DOHH2 (cell line): ENCODE results near the gene PIK3CB.

ENCODE experiments used
- H3F3A ChIP-seq: fragments of 200-600 bp; sonication (generic), shearing (Covaris generic); 2 replicates; pipeline ENCODE4 v1.6.0; 2016; ENCODE audit warnings: antibody characterized with exemption, mild to moderate bottlenecking; ENCODE audit not compliant: control insufficient read depth, insufficient read depth
- H3K27ac ChIP-seq: fragments of 200-600 bp; sonication (generic); 2 replicates; pipeline ENCODE4 v1.5.1; 2014; ENCODE audit warnings: low read depth, mild to moderate bottlenecking, low read length, moderate library complexity
- H3K27me3 ChIP-seq: fragments of 200-600 bp; sonication (generic); 2 replicates; pipeline ENCODE4 v1.6.1; 2014; ENCODE audit warnings: mild to moderate bottlenecking, low read length, mixed read lengths; ENCODE audit not compliant: control insufficient read depth
- H3K36me3 ChIP-seq: fragments of 200-600 bp; sonication (generic); 2 replicates; pipeline ENCODE4 v1.6.1; 2014; ENCODE audit warnings: mild to moderate bottlenecking, low read length, moderate library complexity, mixed read lengths; ENCODE audit not compliant: control insufficient read depth
- H3K4me1 ChIP-seq: fragments of 200-600 bp; sonication (generic); 2 replicates; pipeline ENCODE4 v1.6.1; 2014; ENCODE audit warnings: mild to moderate bottlenecking, low read length, mixed read lengths; ENCODE audit not compliant: control insufficient read depth
- H3K4me2 ChIP-seq: fragments of 200-600 bp; sonication (generic); 2 replicates; pipeline ENCODE4 v1.6.0; 2014; ENCODE audit warnings: mild to moderate bottlenecking, low read length, moderate library complexity
- H3K4me3 ChIP-seq: fragments of 200-600 bp; sonication (generic); 2 replicates; pipeline ENCODE4 v1.5.1; 2014; ENCODE audit warnings: mild to moderate bottlenecking, low read length, mixed read lengths
- H3K79me2 ChIP-seq: fragments of 200-600 bp; sonication (generic); 2 replicates; pipeline ENCODE4 v1.6.1; 2014; ENCODE audit warnings: mild to moderate bottlenecking, low read length, mixed read lengths; ENCODE audit not compliant: control insufficient read depth
- H3K9me2 ChIP-seq: fragments of 200-600 bp; sonication (generic); replicated peaks from 2 replicates; pipeline ENCODE4 v1.6.1; 2014; ENCODE audit warnings: mild to moderate bottlenecking, low read length, mixed read lengths; ENCODE audit not compliant: control insufficient read depth
- H3K9me3 ChIP-seq: fragments of 200-600 bp; sonication (generic); 2 replicates; pipeline ENCODE4 v1.6.1; 2014; ENCODE audit warnings: antibody characterized with exemption, low read length, mixed read lengths; ENCODE audit not compliant: control insufficient read depth, insufficient read depth
- H4K20me1 ChIP-seq: fragments of 200-600 bp; sonication (generic); 2 replicates; pipeline ENCODE4 v1.6.0; 2014; ENCODE audit warnings: low read depth, mild to moderate bottlenecking, antibody characterized with exemption, low read length, moderate library complexity; ENCODE audit not compliant: control insufficient read depth, insufficient read depth
- CTCF ChIP-seq: fragments of 200-600 bp; sonication (generic); IDR thresholded peaks from one replicate; pipeline ENCODE4 v1.5.1; 2014; ENCODE audit warnings: antibody characterized with exemption, mild to moderate bottlenecking, low read depth, low read length; ENCODE audit not compliant: poor library complexity, severe bottlenecking
- EZH2phosphoT487 ChIP-seq: fragments of 200-600 bp; sonication (generic); IDR thresholded peaks from 2 replicates; pipeline ENCODE4 v1.6.1; 2017; ENCODE audit warnings: borderline replicate concordance, mild to moderate bottlenecking, antibody characterized with exemption, low read length, moderate library complexity, mixed read lengths

PIK3CB gene

GRCh38 chr3:138834596-138835396 is at the start of gene PIK3CB:
Gene PIK3CB, minus strand, starts transcription at chr3:138834928. Its CDS starts 75,585 bp downstream, at chr3:138759343.
- Histone ChIP-seq H3K9me3 (no peaks in the 10 kb centered on the region), H3K79me2 (peaks cover 53% of the 10 kb centered on the region), H3K27ac (peak within 1 kb of the TSS; percentile 48), H3K4me1 (peaks cover 14% of the 10 kb centered on the region), H3K4me2 (peak within 1 kb of the TSS; percentile 76), H3F3A (no peaks in the 10 kb centered on the region), H3K27me3 (no peaks in the 10 kb centered on the region), H4K20me1 (peaks cover 5% of the 10 kb centered on the region; the same call in 1 of the 2 replicates), H3K4me3 (peak within 1 kb of the TSS; percentile 77), H3K9me2 (no peaks in the 10 kb centered on the region), H3K36me3 (no peaks in the 10 kb centered on the region)
- TF ChIP-seq EZH2phosphoT487 (no peak), CTCF (no peak)

- no peak overlapping the region for H3K27ac ChIP-seq
- no peaks in the 10 kb centered on the region for H3K27me3 ChIP-seq
- H3K79me2 ChIP-seq = no peaks in the 10 kb centered on the region
- no peaks in the 10 kb centered on the region for H3K9me3 ChIP-seq
- H3K36me3 ChIP-seq = no peaks in the 10 kb centered on the region
- no peak overlapping the region for H3K4me2 ChIP-seq
- no peaks in the 10 kb centered on the region for H4K20me1 ChIP-seq
- H3F3A ChIP-seq = no peaks in the 10 kb centered on the region
- H3K9me2 ChIP-seq = no peaks in the 10 kb centered on the region
- no peak overlapping the region for H3K4me3 ChIP-seq
- H3K4me1 ChIP-seq = no peaks in the 10 kb centered on the region
- TF ChIP-seq CTCF (no peak), EZH2phosphoT487 (no peak)
These were observed 46.5 kb upstream of the PIK3CB start for GRCh38 chr3:138881233-138881632.

DNA sequence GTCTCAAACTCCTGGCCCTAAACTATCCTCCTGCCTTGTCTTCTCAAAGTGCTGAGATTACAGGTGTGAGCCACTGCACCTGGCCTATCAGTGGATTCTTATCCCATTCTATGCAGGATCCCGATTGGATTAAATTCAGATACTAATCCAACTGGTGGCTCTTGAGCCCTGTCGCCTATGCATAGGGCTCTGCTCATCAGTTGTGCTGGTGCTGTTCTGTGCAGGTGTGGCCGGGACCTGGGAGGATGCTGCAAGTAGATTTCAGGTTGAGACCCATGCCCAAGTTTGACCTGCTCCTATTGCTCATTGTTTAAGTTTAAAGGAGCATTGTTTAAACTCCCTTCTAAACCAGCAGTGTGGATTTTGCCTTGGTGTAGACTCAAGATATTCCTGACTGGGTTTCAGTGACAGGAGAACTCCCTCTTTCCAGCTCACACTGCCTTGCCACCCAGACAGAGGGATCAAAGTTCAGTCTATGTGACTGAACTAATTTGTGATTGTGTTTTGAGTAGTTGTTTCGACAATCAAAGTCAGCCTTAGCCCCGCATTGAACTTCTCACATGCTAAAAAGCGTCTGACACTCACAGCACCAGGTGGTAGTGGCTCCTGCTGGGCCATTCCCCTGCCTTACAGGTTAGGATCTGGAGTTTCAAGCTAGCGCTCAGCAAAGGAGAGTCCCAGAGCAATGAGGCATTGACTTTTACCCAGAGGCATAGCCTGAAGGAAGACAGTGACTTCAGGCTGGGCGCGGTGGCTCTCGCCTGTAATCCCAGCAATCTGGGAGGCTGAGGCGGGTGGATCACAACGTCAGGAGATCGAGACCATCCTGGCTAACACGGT is 45.0 kb upstream of the PIK3CB start:
- Histone ChIP-seq H3K4me1 (peaks cover 4% of the 10 kb centered on the region), H3K4me2 (no peak overlapping the region), H3K27ac (no peak overlapping the region)

More for the DNA sequence above, 45.0 kb upstream of the PIK3CB start:
- no peaks in the 10 kb centered on the region for H3K36me3 ChIP-seq
- H3K9me3 ChIP-seq = no peaks in the 10 kb centered on the region
- no peaks in the 10 kb centered on the region for H3K9me2 ChIP-seq
- no peaks in the 10 kb centered on the region for H3F3A ChIP-seq
- no peaks in the 10 kb centered on the region for H4K20me1 ChIP-seq
- no peak for TF ChIP-seq CTCF
- TF ChIP-seq EZH2phosphoT487 = no peak
- no peaks in the 10 kb centered on the region for H3K79me2 ChIP-seq
- H3K27me3 ChIP-seq = 0 out of 2 replicates have a peak, but pooled peaks cover 3% of the 10 kb centered on the region
- no peak overlapping the region for H3K4me3 ChIP-seq
